ENCODE results near the gene SYNE2.

GRCh38 chr14:63991833-63992232 is 139.0 kb downstream of the SYNE2 start:
- TF ChIP-seq CTCF (IDR thresholded peaks at IDR 0.05) (no peak), POLR2AphosphoS5 (IDR thresholded peaks at IDR 0.05; ENCODE audit: insufficient read depth in 1 of 2, low read depth in 1 of 2) (no peak)

Measured in vagina (tissue), 2 donors.